ENCODE measurements around the gene TEX19. TPM values are rescaled to one million over a fixed set of nuclear protein-coding genes. Genes with fewer than 3 reads are reported as not detected.

TEX19 gene
- total and polyA plus RNA-seq, 9 of the 15 experiments (the other 6 are each of a cell fraction or from before 2014, with no cell fraction given) = 0.10 to 4.9 (median 1.9) TPM

DNA sequence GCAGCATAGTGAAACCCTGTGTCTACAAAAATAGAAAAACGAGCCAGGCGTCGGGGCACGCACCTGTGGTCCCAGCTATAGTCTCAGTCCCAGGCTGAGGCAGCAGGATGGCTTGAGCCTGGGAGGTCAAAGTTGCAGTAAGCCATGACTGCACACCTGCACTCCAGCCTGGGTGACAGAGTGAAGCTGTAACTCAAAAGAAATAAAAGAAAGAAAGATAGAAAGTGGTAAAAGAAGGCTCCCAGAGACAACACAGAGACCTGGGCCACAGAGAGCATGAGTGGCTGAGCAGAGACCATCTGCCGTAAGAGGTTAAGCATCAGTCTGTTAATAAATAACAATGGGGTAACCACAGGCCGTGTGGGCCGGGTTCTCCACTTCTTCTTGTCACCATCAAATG, 43.8 kb downstream of the TEX19 start:
- intact Hi-C loops (cut with micrococcal nuclease) = no loop called here
- Histone ChIP-seq H3K79me2 (ENCODE audit: control insufficient read depth, insufficient read depth, low read length) (no peaks in the 10 kb centered on the region), H3K4me3 (no peak overlapping the region), H3K9me3 (replicated peaks; ENCODE audit: control insufficient read depth, insufficient read depth, low read depth, low read length) (no peaks in the 10 kb centered on the region), H3K36me3 (ENCODE audit: control insufficient read depth, insufficient read depth, low read length) (peaks cover 42% of the 10 kb centered on the region; the same call in 1 of the 3 replicates), H4K20me1 (replicated peaks; ENCODE audit: control insufficient read depth, insufficient read depth, low read length) (no peaks in the 10 kb centered on the region), H3K9ac (ENCODE audit: insufficient read depth in 1 of 2, low read depth in 2 of 2, low read length in 2 of 2) (no peak overlapping the region), H3K9me1 (ENCODE audit: control insufficient read depth, insufficient read depth, low read length) (no peaks in the 10 kb centered on the region), H3K27ac (ENCODE audit: extremely low read depth, low read depth, low read length) (no peak overlapping the region), H3K27me3 (ENCODE audit: control insufficient read depth in 2 of 2, insufficient read depth in 2 of 2, low read length in 2 of 2) (no peaks in the 10 kb centered on the region), H3K4me2 (ENCODE audit: insufficient read depth, low read length) (no peak overlapping the region), H2AFZ (ENCODE audit: low read depth, low read length) (no peak overlapping the region), H3K4me1 (replicated peaks in 1 of 2; ENCODE audit: control insufficient read depth in 2 of 2, insufficient read depth in 2 of 2, low read length in 2 of 2) (peaks cover 0 to 14% of the 10 kb centered on the region in 2 experiments; a peak in 2 of 5 replicates)
- CTCF ChIA-PET (ENCODE audit: low intra/inter-chr PET ratio) = no interaction called here
- FAIRE-seq = no peak
- 86% methylated on average over 7 of the region's 7 CpGs for WGBS (ENCODE audit: insufficient coverage, low coverage, missing lambda C conversion rate)
- ATAC-seq = no peak
- POLR2A ChIA-PET = interaction anchor here (0.6 kb wide), 1 partner anchor 17 kb away, joined by 3 read pairs; no protein-coding TSS in a partner anchor
- TF ChIP-seq PCBP2 (IDR thresholded peaks at IDR 0.05; ENCODE audit: low read depth, low read length, poor library complexity, severe bottlenecking) (no peak), MEF2D (tag; conservative IDR thresholded peaks at IDR 0.05; ENCODE audit: low read depth) (no peak), CBX8 (IDR thresholded peaks at IDR 0.05; ENCODE audit: borderline replicate concordance, extremely low read depth, low read depth, low read length, poor library complexity, severe bottlenecking) (no peak), PTRF (tag; IDR thresholded peaks at IDR 0.05) (no peak), EHMT2 (IDR thresholded peaks at IDR 0.05) (no peak), GATAD2B (IDR thresholded peaks at IDR 0.05; ENCODE audit: borderline replicate concordance) (no peak), RB1 (IDR thresholded peaks at IDR 0.05; ENCODE audit: low read depth) (no peak), IFI16 (CRISPR knock-in tag; IDR thresholded peaks at IDR 0.05) (no peak), HMG20A (CRISPR knock-in tag; conservative IDR thresholded peaks at IDR 0.05) (no peak), RBM14 (IDR thresholded peaks at IDR 0.05; ENCODE audit: borderline replicate concordance, insufficient read depth, low read depth, low read length) (no peak), ZNF668 (CRISPR knock-in tag; IDR thresholded peaks at IDR 0.05) (no peak)
- TF ChIP-seq, protein P1, sequence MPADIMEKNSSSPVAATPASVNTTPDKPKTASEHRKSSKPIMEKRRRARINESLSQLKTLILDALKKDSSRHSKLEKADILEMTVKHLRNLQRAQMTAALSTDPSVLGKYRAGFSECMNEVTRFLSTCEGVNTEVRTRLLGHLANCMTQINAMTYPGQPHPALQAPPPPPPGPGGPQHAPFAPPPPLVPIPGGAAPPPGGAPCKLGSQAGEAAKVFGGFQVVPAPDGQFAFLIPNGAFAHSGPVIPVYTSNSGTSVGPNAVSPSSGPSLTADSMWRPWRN (IDR thresholded peaks at IDR 0.05; ENCODE audit: low read depth) = no peak
- TF ChIP-seq, protein P2, sequence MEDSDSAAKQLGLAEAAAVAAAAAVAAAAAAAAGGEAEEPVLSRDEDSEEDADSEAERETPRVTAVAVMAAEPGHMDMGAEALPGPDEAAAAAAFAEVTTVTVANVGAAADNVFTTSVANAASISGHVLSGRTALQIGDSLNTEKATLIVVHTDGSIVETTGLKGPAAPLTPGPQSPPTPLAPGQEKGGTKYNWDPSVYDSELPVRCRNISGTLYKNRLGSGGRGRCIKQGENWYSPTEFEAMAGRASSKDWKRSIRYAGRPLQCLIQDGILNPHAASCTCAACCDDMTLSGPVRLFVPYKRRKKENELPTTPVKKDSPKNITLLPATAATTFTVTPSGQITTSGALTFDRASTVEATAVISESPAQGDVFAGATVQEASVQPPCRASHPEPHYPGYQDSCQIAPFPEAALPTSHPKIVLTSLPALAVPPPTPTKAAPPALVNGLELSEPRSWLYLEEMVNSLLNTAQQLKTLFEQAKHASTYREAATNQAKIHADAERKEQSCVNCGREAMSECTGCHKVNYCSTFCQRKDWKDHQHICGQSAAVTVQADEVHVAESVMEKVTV (CRISPR knock-in tag; IDR thresholded peaks at IDR 0.05) = no peak
- TF ChIP-seq, protein P3, sequence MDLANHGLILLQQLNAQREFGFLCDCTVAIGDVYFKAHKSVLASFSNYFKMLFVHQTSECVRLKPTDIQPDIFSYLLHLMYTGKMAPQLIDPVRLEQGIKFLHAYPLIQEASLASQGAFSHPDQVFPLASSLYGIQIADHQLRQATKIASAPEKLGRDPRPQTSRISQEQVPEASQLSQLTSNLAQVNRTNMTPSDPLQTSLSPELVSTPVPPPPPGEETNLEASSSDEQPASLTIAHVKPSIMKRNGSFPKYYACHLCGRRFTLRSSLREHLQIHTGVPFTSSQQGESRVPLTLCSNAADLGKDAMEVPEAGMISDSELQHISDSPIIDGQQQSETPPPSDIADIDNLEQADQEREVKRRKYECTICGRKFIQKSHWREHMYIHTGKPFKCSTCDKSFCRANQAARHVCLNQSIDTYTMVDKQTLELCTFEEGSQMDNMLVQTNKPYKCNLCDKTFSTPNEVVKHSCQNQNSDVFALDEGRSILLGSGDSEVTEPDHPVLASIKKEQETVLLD (IDR thresholded peaks at IDR 0.05) = no peak
- TF ChIP-seq, protein P4, sequence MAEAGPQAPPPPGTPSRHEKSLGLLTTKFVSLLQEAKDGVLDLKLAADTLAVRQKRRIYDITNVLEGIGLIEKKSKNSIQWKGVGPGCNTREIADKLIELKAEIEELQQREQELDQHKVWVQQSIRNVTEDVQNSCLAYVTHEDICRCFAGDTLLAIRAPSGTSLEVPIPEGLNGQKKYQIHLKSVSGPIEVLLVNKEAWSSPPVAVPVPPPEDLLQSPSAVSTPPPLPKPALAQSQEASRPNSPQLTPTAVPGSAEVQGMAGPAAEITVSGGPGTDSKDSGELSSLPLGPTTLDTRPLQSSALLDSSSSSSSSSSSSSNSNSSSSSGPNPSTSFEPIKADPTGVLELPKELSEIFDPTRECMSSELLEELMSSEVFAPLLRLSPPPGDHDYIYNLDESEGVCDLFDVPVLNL (CRISPR knock-in tag; IDR thresholded peaks at IDR 0.05; ENCODE audit: low read depth) = no peak
- no peak for DNase-seq (ENCODE audit: extremely low read depth in 1 of 4, low spot score in 3 of 4)
- no TSS peak for BruUV-seq (replicated peaks)
- in situ Hi-C loops (cut with MboI) = no loop called here
